IMR-90 (cell line): ENCODE data around the gene COPA. TPM values are rescaled to one million over a fixed set of nuclear protein-coding genes. Genes with fewer than 3 reads are reported as not detected.

Source experiments
- ATAC-seq: fragments of 200-7000 bp; cut with Tn5 transposase; 2 replicates; pipeline ENCODE4 v1.9.1; 2020; ENCODE audit warnings: low read depth, mild to moderate bottlenecking, moderate library complexity
- BruUV-seq: library from RNA; stranded (reverse); fragments of 400-500 nt; replicated peaks from 2 replicates; lab custom pipeline; 2021; lab: Mats Ljungman, UMichigan
- CTCF ChIA-PET: fragments of 300-600 bp; formaldehyde crosslinking; extraction: SDS; loops from one replicate; lab custom pipeline; 2021; ENCODE audit warnings: antibody characterized with exemption; lab: Yijun Ruan, JAX
- POLR2A ChIA-PET: fragments of 300-600 bp; sonication (Branson Sonifier 250); formaldehyde crosslinking; loops from one replicate; lab custom pipeline; 2022; ENCODE audit warnings: antibody characterized with exemption; ENCODE audit not compliant: unreplicated experiment; lab: Charles Lee
- DNase-seq: peaks from one replicate; pipeline ENCODE4 v3.0.0; 2013
- H2AFZ ChIP-seq: replicated peaks from 2 replicates; pipeline ENCODE3; 2013; ENCODE audit warnings: low read length, mild to moderate bottlenecking; ENCODE audit not compliant: poor library complexity
- H2AK5ac ChIP-seq: 2 replicates; pipeline ENCODE4 v1.6.1; 2013; ENCODE audit warnings: low read depth, low read length, inconsistent platforms
- H2AK9ac ChIP-seq: replicated peaks from 2 replicates; pipeline ENCODE3; 2013; ENCODE audit warnings: mild to moderate bottlenecking, low read depth, low read length, moderate library complexity; ENCODE audit not compliant: poor library complexity
- H2BK120ac ChIP-seq: 2 replicates; pipeline ENCODE4 v1.6.1; 2013; ENCODE audit warnings: low read depth, low read length, inconsistent platforms
- H2BK15ac ChIP-seq: 3 replicates; pipeline ENCODE4 v1.6.1; 2013; ENCODE audit warnings: low read depth, low read length, inconsistent platforms
- H2BK20ac ChIP-seq: 2 replicates; pipeline ENCODE4 v1.6.1; 2013; ENCODE audit warnings: low read depth, mild to moderate bottlenecking, inconsistent platforms, low read length, moderate library complexity
- H2BK5ac ChIP-seq: 2 replicates; pipeline ENCODE4 v1.6.1; 2013; ENCODE audit warnings: mild to moderate bottlenecking, low read depth, low read length, inconsistent platforms; ENCODE audit not compliant: poor library complexity, severe bottlenecking
- H3K14ac ChIP-seq: replicated peaks from 2 replicates; pipeline ENCODE4 v1.6.1; 2013; ENCODE audit warnings: low read depth, low read length, inconsistent platforms
- H3K18ac ChIP-seq: 2 replicates; pipeline ENCODE4 v1.6.1; 2013; ENCODE audit warnings: low read depth, low read length, control low read depth
- H3K23ac ChIP-seq: 2 replicates; pipeline ENCODE4 v1.6.1; 2013; ENCODE audit warnings: low read depth, low read length, inconsistent platforms
- H3K27ac ChIP-seq: 2 replicates; pipeline ENCODE4 v1.5.1; 2013; ENCODE audit warnings: mild to moderate bottlenecking, control low read depth, low read length; ENCODE audit not compliant: insufficient read depth
- H3K27me3 ChIP-seq: 2 replicates; pipeline ENCODE4 v1.6.1; 2013; ENCODE audit warnings: low read length; ENCODE audit not compliant: control insufficient read depth, insufficient read depth
- H3K36me3 ChIP-seq: 2 replicates; pipeline ENCODE4 v1.6.1; 2013; ENCODE audit warnings: low read length, mixed read lengths; ENCODE audit not compliant: control insufficient read depth, insufficient read depth
- H3K4ac ChIP-seq: 2 replicates; pipeline ENCODE4 v1.6.1; 2013; ENCODE audit warnings: low read depth, low read length, inconsistent platforms
- H3K4me1 ChIP-seq: 2 replicates; pipeline ENCODE4 v1.6.1; 2013; ENCODE audit warnings: low read length, mixed read lengths; ENCODE audit not compliant: control insufficient read depth, insufficient read depth
- H3K4me2 ChIP-seq: 2 replicates; pipeline ENCODE4 v1.6.1; 2013; ENCODE audit warnings: low read depth, mild to moderate bottlenecking, control low read depth, low read length, moderate library complexity
- H3K4me3 ChIP-seq: 2 replicates; pipeline ENCODE4 v1.5.1; 2013; ENCODE audit warnings: low read depth, mild to moderate bottlenecking, control low read depth, low read length, moderate library complexity; ENCODE audit not compliant: insufficient read depth
- H3K56ac ChIP-seq: 2 replicates; pipeline ENCODE4 v1.6.1; 2013; ENCODE audit warnings: low read length, inconsistent platforms; ENCODE audit not compliant: insufficient read depth; ENCODE audit errors: extremely low read depth
- H3K79me1 ChIP-seq, 2 experiments: 2 replicates each; pipeline ENCODE4 v1.6.1; 2013; ENCODE audit warnings: low read length in 2 of 2, inconsistent platforms in 1 of 2, low read depth in 1 of 2
- H3K9ac ChIP-seq: 2 replicates; pipeline ENCODE4 v1.6.1; 2013; ENCODE audit warnings: low read depth, low read length, control low read depth
- H3K9me1 ChIP-seq: 2 replicates; pipeline ENCODE4 v1.6.1; 2013; ENCODE audit warnings: low read length, inconsistent platforms; ENCODE audit not compliant: insufficient read depth
- H3K9me3 ChIP-seq: 2 replicates; pipeline ENCODE4 v1.6.1; 2013; ENCODE audit warnings: low read length; ENCODE audit not compliant: control insufficient read depth, insufficient read depth
- H4K20me1 ChIP-seq: 2 replicates; pipeline ENCODE4 v1.6.1; 2013; ENCODE audit warnings: low read length, inconsistent platforms; ENCODE audit not compliant: insufficient read depth
- H4K5ac ChIP-seq: 2 replicates; pipeline ENCODE4 v1.6.1; 2013; ENCODE audit warnings: mild to moderate bottlenecking, low read depth, low read length, control low read depth
- H4K8ac ChIP-seq, 2 experiments: 2 replicates each; pipeline ENCODE4 v1.6.1; 2013; ENCODE audit warnings: low read depth in 2 of 2, low read length in 2 of 2, control low read depth in 1 of 2, inconsistent platforms in 1 of 2
- H4K91ac ChIP-seq: 2 replicates; pipeline ENCODE4 v1.6.1; 2013; ENCODE audit warnings: low read depth, low read length, inconsistent platforms; ENCODE audit not compliant: insufficient read depth
- BHLHE40 ChIP-seq: fragments of 150-350 bp; IDR thresholded peaks from 2 replicates; pipeline ENCODE4 v1.6.1; 2016; ENCODE audit warnings: mild to moderate bottlenecking, low read depth, low read length
- CEBPB ChIP-seq: IDR thresholded peaks from 2 replicates; pipeline ENCODE4 v1.6.1; 2012; ENCODE audit warnings: low read depth, low read length, improper control_type of control experiment
- CHD1 ChIP-seq: IDR thresholded peaks from 2 replicates; pipeline ENCODE4 v1.6.1; 2012; ENCODE audit warnings: low read depth, low read length, improper control_type of control experiment
- CTCF ChIP-seq: conservative IDR thresholded peaks from 2 replicates; pipeline ENCODE4 v1.5.1; 2012; ENCODE audit warnings: mild to moderate bottlenecking, low read depth, low read length, improper control_type of control experiment
- ELK1 ChIP-seq: fragments of 150-350 bp; IDR thresholded peaks from 2 replicates; pipeline ENCODE4 v1.6.1; 2016; ENCODE audit warnings: low read depth, mild to moderate bottlenecking, low read length, moderate library complexity, borderline replicate concordance
- FOS ChIP-seq: fragments of 150-350 bp; IDR thresholded peaks from 2 replicates; pipeline ENCODE4 v1.6.1; 2016; ENCODE audit warnings: low read depth, low read length
- MAFK ChIP-seq: IDR thresholded peaks from 2 replicates; pipeline ENCODE4 v1.6.1; 2012; ENCODE audit warnings: low read depth, low read length, improper control_type of control experiment
- MAZ ChIP-seq: IDR thresholded peaks from 2 replicates; pipeline ENCODE4 v1.6.1; 2012; ENCODE audit warnings: low read depth, mild to moderate bottlenecking, low read length, improper control_type of control experiment, moderate library complexity, borderline replicate concordance
- MXI1 ChIP-seq: IDR thresholded peaks from 2 replicates; pipeline ENCODE4 v1.6.1; 2012; ENCODE audit warnings: low read depth, mild to moderate bottlenecking, low read length, moderate library complexity, borderline replicate concordance
- NFE2L2 ChIP-seq: fragments of 150-350 bp; IDR thresholded peaks from 2 replicates; pipeline ENCODE4 v1.6.1; 2016; ENCODE audit warnings: low read depth, mild to moderate bottlenecking, low read length
- POLR2A ChIP-seq: IDR thresholded peaks from 2 replicates; pipeline ENCODE4 v1.6.1; 2012; ENCODE audit warnings: mild to moderate bottlenecking, low read depth, low read length
- RAD21 ChIP-seq: IDR thresholded peaks from 2 replicates; pipeline ENCODE4 v1.6.1; 2012; ENCODE audit warnings: low read length, improper control_type of control experiment
- RCOR1 ChIP-seq: IDR thresholded peaks from 2 replicates; pipeline ENCODE4 v1.6.1; 2012; ENCODE audit warnings: mild to moderate bottlenecking, low read length, improper control_type of control experiment; ENCODE audit not compliant: insufficient replicate concordance
- RFX5 ChIP-seq: IDR thresholded peaks from 2 replicates; pipeline ENCODE4 v1.8.0; 2012; ENCODE audit warnings: low read depth, mild to moderate bottlenecking, low read length, moderate library complexity
- SMC3 ChIP-seq: fragments of 150-350 bp; IDR thresholded peaks from 2 replicates; pipeline ENCODE4 v1.6.1; 2016; ENCODE audit warnings: low read depth, mild to moderate bottlenecking, antibody characterized with exemption, low read length, moderate library complexity
- dilution Hi-C: fragments of 300-500 bp; cut with HindIII; formaldehyde crosslinking; loops from one replicate; pipeline ENCODE4 v1.14.3; 2018; ENCODE audit warnings: low sequenced_read_pairs; ENCODE audit not compliant: unreplicated experiment
- in situ Hi-C: fragments of 300-500 bp; cut with MboI; formaldehyde crosslinking; loops from 3 replicates; pipeline ENCODE4 v1.14.3; 2019; ENCODE audit warnings: low sequenced_read_pairs, inconsistent platforms, mixed read lengths
- intact Hi-C: fragments of 100-400 bp; cut with micrococcal nuclease; formaldehyde crosslinking; loops from 2 replicates; pipeline ENCODE4 v1.10.0; 2022
- polyA plus RNA-seq, 3 experiments: library from polyadenylated mRNA; depleted of rRNA; stranded (reverse); fragments of >200 nt; gene quantifications; 2 replicates each; pipeline ENCODE4 v1.2.3, GENCODE V29; 2012; ENCODE audit warnings: low replicate concordance in 1 of 3
- total RNA-seq: library from RNA; depleted of rRNA; stranded (reverse); fragments of >200 nt; gene quantifications from 2 replicates; pipeline ENCODE4 v1.2.3, GENCODE V29; 2012
- TF ChIP-seq, protein P1 (sequence below): fragments of 150-350 bp; IDR thresholded peaks from 2 replicates; pipeline ENCODE4 v1.6.1; 2017; ENCODE audit warnings: mild to moderate bottlenecking, antibody characterized with exemption, low read length, low read depth

Gene COPA
- total and polyA plus RNA-seq, 2 of the 4 experiments (the other 2 are of a cell fraction) = 204 to 436 TPM

DNA sequence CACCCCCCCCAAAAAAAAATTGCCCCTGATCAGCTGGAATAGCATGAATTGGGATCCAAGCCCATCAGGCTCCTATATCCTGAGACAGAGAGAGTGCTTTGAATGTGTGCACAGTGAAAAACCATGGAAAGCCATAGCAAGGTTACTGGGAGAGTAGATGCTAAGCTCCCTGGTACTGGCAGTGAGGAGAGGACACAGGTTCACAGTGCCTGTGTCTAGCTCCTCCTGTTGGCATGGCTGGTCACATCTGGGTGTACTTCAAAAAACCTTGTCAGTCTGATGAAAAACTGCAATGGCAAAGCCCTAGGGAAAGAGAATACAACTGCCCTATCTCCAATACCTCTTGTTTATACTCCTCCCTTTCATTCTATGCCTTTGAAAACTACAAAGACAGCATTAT lies 12.9 kb downstream of the COPA start:
- CTCF ChIA-PET = no interaction called here
- Histone ChIP-seq H2AK5ac (no peak overlapping the region), H2AK9ac (no peak overlapping the region), H2BK5ac (no peak overlapping the region), H3K18ac (no peak overlapping the region), H4K8ac (no peak overlapping the region), H3K4me2 (no peak overlapping the region), H3K27ac (no peak overlapping the region), H4K20me1 (peaks cover 21% of the 10 kb centered on the region), H3K4ac (no peak overlapping the region), H4K91ac (no peak overlapping the region), H3K36me3 (peaks cover 62% of the 10 kb centered on the region), H3K9ac (no peak overlapping the region), H3K23ac (no peak overlapping the region), H3K4me3 (no peak overlapping the region), H3K9me3 (no peaks in the 10 kb centered on the region), H4K5ac (peak overlapping the region; percentile 26; the same call in 1 of the 2 replicates), H3K14ac (no peak overlapping the region), H2BK120ac (no peak overlapping the region), H3K27me3 (no peaks in the 10 kb centered on the region), H2BK20ac (no peak overlapping the region), H2BK15ac (no peak overlapping the region), H3K9me1 (no peaks in the 10 kb centered on the region), H3K4me1 (no peaks in the 10 kb centered on the region), H3K79me1 (peaks cover 10 to 32% of the 10 kb centered on the region in 2 experiments), H2AFZ (no peak overlapping the region), H3K56ac (no peak overlapping the region)
- intact Hi-C loops (loop anchor here (5.0 kb wide), 1 partner anchor 33 kb away; no protein-coding TSS in a partner anchor), in situ Hi-C loops (loop anchor here (5.0 kb wide), 1 partner anchor 33 kb away; no protein-coding TSS in a partner anchor), dilution Hi-C loops (no loop called here)
- POLR2A ChIA-PET = no interaction called here
- ATAC-seq (no peak), DNase-seq (no peak)
- TF ChIP-seq CHD1 = no peak
- TF ChIP-seq SMC3 = no peak
- TF ChIP-seq, protein P1, sequence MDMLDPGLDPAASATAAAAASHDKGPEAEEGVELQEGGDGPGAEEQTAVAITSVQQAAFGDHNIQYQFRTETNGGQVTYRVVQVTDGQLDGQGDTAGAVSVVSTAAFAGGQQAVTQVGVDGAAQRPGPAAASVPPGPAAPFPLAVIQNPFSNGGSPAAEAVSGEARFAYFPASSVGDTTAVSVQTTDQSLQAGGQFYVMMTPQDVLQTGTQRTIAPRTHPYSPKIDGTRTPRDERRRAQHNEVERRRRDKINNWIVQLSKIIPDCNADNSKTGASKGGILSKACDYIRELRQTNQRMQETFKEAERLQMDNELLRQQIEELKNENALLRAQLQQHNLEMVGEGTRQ = no peak
- no peak for TF ChIP-seq CEBPB
- TF ChIP-seq BHLHE40 = no peak
- TF ChIP-seq RCOR1 = no peak
- TF ChIP-seq RFX5 = no peak
- no peak for TF ChIP-seq CTCF
- TF ChIP-seq POLR2A = no peak
- TF ChIP-seq RAD21 = no peak
- no peak for TF ChIP-seq FOS
- TF ChIP-seq MXI1 = no peak
- TF ChIP-seq ELK1 = no peak
- no peak for TF ChIP-seq NFE2L2
- TF ChIP-seq MAZ = no peak
- TF ChIP-seq MAFK = no peak
- BruUV-seq = no TSS peak
